Activated B cell treated with CpG ODN at 0.5 μM for 24 hours (primary cell): ENCODE results near the gene ZNF529. TPM values are rescaled to one million over a fixed set of nuclear protein-coding genes. Genes with fewer than 3 reads are reported as not detected.
"Not testable (repeated sequence)": the region's sequence is repeated elsewhere in the genome, so short reads cannot be mapped to it uniquely, and the experiment has no call there.

ENCODE experiments used
- ATAC-seq: fragments of 200-7000 bp; cut with Tn5 transposase; one replicate; pipeline ENCODE4 v1.10.0; 2021; ENCODE audit warnings: low read depth, mild to moderate bottlenecking, moderate library complexity
- CTCF ChIA-PET: fragments of 350-600 bp; sonication (Branson Sonifier 250); formaldehyde crosslinking; loops from one replicate; lab custom pipeline; 2021; ENCODE audit warnings: antibody characterized with exemption; lab: Charles Lee
- POLR2A ChIA-PET: fragments of 350-600 bp; sonication (Branson Sonifier 250); formaldehyde crosslinking; loops from one replicate; lab custom pipeline; 2021; ENCODE audit warnings: antibody characterized with exemption; lab: Charles Lee
- DNase-seq: peaks from one replicate; pipeline ENCODE4 v3.0.0; 2022
- H3K27ac Mint-ChIP-seq: one replicate; pipeline ENCODE4 v1.8.0; 2020; ENCODE audit warnings: mixed read lengths
- H3K27me3 Mint-ChIP-seq: one replicate; pipeline ENCODE4 v1.8.0; 2021; ENCODE audit warnings: mixed read lengths
- H3K36me3 Mint-ChIP-seq: one replicate; pipeline ENCODE4 v1.8.0; 2021; ENCODE audit warnings: low read depth, mixed read lengths
- H3K4me1 Mint-ChIP-seq: one replicate; pipeline ENCODE4 v1.8.0; 2021; ENCODE audit warnings: mixed read lengths
- H3K4me3 Mint-ChIP-seq: one replicate; pipeline ENCODE4 v1.8.0; 2020; ENCODE audit warnings: mild to moderate bottlenecking, mixed read lengths
- H3K9me3 Mint-ChIP-seq: one replicate; pipeline ENCODE4 v1.8.0; 2020; ENCODE audit warnings: mixed read lengths
- CTCF ChIP-seq: fragments of 200-600 bp; IDR thresholded peaks from one replicate; pipeline ENCODE4 v1.8.0; 2022; ENCODE audit warnings: antibody characterized with exemption, mild to moderate bottlenecking
- intact Hi-C: fragments of 100-400 bp; cut with micrococcal nuclease; formaldehyde crosslinking; loops from one replicate; pipeline ENCODE4 v1.15.1; 2024
- total RNA-seq: library from RNA; stranded (reverse); gene quantifications from 2 replicates; pipeline ENCODE4 v1.2.3, GENCODE V29; 2022

ZNF529 gene
- total RNA-seq = 21.9 and 23.6 TPM in 2 replicates

DNA sequence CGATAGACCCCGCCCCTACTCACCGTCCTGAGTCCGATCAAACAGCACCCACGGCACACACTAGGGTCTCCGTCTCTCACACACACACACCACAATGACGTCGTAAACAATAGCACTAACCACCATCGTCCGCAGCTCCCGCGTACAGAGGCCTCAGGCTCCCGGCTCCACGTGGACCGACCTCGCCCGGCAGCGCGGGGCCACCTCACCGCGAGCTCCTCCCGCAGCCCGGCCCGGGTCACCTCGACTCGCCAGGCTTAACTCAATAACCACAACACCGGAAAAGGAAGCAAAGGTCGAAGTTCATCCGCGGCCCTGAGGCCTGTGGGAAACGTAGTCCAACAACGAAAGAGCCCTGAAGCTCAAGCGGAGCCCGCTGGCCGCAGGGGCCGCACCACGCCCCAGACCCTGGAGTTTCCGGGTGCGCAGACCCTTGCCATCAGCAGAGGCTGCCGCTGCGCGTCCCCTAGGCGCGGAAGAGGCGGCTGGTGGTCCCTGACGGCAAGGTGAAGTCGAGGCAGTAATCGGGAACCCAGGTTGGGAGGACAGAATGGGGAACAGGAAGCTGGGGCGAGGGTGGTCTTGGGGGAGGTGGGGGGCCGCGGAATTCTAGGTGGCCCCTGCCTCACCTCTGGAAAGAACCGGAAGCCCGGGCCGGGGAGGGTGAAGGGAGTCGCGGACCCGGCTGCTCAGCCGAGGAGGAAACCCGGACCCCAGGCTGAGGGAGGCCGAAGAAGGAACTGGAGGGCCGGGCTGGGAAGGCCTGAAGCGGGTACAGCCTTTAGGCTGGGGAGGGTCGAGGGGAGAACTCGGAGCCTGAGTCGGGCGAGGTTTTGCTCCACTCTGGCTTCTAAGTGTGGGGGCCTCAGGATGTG, at the start of gene ZNF529:
ZNF529 (minus strand) TSS at position 273 of the 875 bp plus-strand sequence. CDS start 946 bp downstream, outside the sequence.
- ChIA-PET CTCF (interaction anchor here (0.5 to 1.0 kb wide), 2 partner anchors 28 to 45 kb away, joined by 3 read pairs; partner anchors contain the start of gene ZNF260), POLR2A (interaction anchor here (0.7 to 2.5 kb wide), 15 partner anchors 19 to 1803 kb away, joined by 3 to 36 read pairs (median 6); partner anchors contain the start of genes ZFP14, ZNF146, ZNF260 and ZNF345)
- Mint-ChIP-seq H3K36me3 (peaks cover 60% of the 10 kb centered on the region), H3K4me3 (peak within 1 kb of the TSS; percentile 89), H3K27me3 (no peaks in the 10 kb centered on the region), H3K4me1 (peaks cover 33% of the 10 kb centered on the region), H3K9me3 (no peaks in the 10 kb centered on the region), H3K27ac (peak within 1 kb of the TSS; percentile 86)
- DNase-seq (peak; percentile 79), ATAC-seq (peak; percentile 91)
- intact Hi-C loops = loop anchor here (1.0 to 10.0 kb wide), 12 partner anchors 32 to 505 kb away; partner anchors contain the start of genes ZFP14, ZFP82, ZNF260 and ZNF345
- TF ChIP-seq CTCF = no peak

DNA sequence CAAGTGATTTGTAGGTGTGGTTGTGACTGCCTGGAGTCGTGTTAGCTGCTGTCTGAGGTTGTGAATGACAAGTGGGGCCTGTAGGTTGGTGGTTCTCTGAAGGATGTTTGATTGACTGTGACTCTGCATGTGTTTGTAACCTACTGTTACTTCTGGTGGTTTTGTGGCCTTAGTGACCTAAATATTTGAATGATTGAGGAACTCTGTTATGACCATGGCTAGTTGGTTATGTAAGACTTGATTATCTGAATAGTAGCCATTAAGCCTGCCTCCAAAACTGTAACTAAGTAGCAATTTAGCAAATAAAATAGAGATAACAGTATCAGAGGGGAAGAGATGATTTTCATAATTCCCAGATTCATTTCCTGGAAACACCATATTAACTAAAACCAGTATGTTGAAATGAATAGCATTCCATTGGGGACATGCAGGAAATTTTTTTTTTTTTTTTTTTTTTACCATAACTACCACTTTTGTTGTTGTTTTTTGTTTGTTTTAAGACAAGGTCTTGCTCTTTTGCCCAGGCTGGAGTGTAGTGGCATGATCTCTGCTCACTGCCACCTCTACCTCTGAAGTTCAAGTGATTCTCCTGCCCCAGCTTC, 32.9 kb upstream of the ZNF529 start:
- Mint-ChIP-seq H3K4me1 (peaks cover 28% of the 10 kb centered on the region), H3K36me3 (peaks cover 40% of the 10 kb centered on the region), H3K4me3 (peak overlapping the region; percentile 97), H3K9me3 (peaks cover 5% of the 10 kb centered on the region), H3K27ac (peak overlapping the region; percentile 97), H3K27me3 (no peaks in the 10 kb centered on the region)
- DNase-seq (no peak), ATAC-seq (no peak)
- ChIA-PET CTCF (no interaction called here), POLR2A (interaction anchor here (1.1 to 2.2 kb wide), 13 partner anchors 33 to 612 kb away, joined by 3 to 26 read pairs (median 9); partner anchors contain the start of genes ZFP14, ZFP82, ZNF146 and ZNF260)
- intact Hi-C loops = loop anchor here (1.0 to 10.0 kb wide), 7 partner anchors 33 to 309 kb away; partner anchors contain the start of genes ZNF260, ZNF461, ZNF529 and ZNF567
- TF ChIP-seq CTCF = no peak

DNA sequence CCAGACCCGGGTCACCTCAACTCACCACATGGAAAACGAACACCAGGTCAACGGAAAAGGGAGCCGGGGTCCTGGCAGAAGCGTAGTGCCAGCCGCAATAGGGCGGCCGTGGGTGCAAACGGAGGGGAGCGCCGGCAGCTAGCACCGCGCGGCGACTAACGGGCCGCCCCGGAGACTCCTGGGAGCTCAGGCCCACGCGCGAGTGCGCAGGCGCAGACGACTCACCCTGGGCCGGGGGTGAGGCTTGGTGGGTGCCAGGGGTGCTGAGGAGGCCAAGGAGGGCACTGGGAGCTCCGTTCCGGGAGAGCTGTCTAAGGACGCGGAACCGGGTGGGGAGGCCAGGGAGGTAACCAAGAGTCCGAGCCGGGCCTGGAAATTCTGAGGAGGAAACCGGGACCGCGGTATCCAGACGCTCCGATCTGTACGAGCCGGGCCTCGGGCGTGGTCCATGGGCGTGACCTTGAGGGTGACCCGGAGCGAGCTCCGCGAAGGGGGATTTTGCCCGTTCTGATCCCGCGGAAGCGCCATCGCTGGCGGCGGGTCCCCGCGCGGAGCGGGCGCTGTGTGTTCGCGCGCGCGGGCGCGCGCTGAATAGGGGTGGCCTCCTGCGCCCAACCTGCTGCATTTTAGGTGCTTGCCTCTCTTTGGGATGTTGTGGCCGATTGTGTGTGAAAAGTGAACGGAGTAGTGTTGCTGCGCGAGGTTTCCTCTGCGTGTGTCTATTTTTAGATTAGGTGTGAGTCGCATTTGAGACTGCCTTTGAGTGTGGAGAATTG, 32.2 kb upstream of the ZNF529 start, which contains the start of gene ZNF382:
ZNF382 (plus strand) TSS at position 213 of the 776 bp plus-strand sequence. CDS start 4,602 bp downstream, outside the sequence.
- ChIA-PET CTCF (no interaction called here), POLR2A (interaction anchor here (0.5 to 2.2 kb wide), 24 partner anchors 16 to 1928 kb away, joined by 3 to 26 read pairs (median 5); partner anchors contain the start of genes SCGB2B2, ZFP14, ZFP82 and ZNF146)
- DNase-seq (peak; percentile 85), ATAC-seq (peak; percentile 80)
- peaks cover 5% of the 10 kb centered on the region for H3K9me3 Mint-ChIP-seq
- peak within 1 kb of the TSS; percentile 97 for H3K4me3 Mint-ChIP-seq
- no peak for TF ChIP-seq CTCF
- intact Hi-C loops = loop anchor here (1.0 to 10.0 kb wide), 7 partner anchors 32 to 310 kb away; partner anchors contain the start of genes ZNF260, ZNF461, ZNF529 and ZNF567
- H3K4me1 Mint-ChIP-seq = peaks cover 28% of the 10 kb centered on the region
- peak within 1 kb of the TSS; percentile 97 for H3K27ac Mint-ChIP-seq
- H3K27me3 Mint-ChIP-seq = no peaks in the 10 kb centered on the region
- peaks cover 34% of the 10 kb centered on the region for H3K36me3 Mint-ChIP-seq

DNA sequence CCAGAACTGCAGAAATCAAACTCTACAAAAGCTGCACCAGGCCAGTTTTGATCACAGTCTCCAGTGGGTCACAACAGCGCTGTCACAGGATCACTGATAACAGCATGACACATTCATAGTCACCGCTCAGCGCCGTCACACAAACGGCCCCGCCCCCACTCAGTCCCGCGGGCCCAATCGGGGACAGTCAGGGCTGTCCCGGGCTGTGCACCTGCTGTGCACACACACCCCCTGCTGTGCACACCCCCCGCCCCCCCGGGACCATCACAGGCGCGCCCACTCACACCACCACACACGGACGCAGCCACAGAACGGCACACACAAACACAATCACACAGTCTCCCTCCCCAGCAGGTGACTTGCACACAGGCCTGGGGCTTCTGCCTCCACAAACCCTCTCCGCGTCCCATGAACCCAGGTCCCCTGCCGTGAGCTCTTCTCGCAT, 31.6 kb upstream of the ZNF529 start:
- peak; percentile 89 for ATAC-seq
- H3K9me3 Mint-ChIP-seq = peaks cover 5% of the 10 kb centered on the region
- intact Hi-C loops = loop anchor here (1.0 to 10.0 kb wide), 10 partner anchors 31 to 310 kb away; partner anchors contain the start of genes ZFP14, ZNF260, ZNF461 and ZNF529
- H3K36me3 Mint-ChIP-seq = peaks cover 27% of the 10 kb centered on the region
- peak; percentile 80 for DNase-seq
- H3K4me1 Mint-ChIP-seq = peaks cover 28% of the 10 kb centered on the region
- ChIA-PET POLR2A (interaction anchor here (0.5 to 2.2 kb wide), 23 partner anchors 16 to 1928 kb away, joined by 3 to 26 read pairs (median 5); partner anchors contain the start of genes SCGB2B2, ZFP14, ZFP82 and ZNF146), CTCF (no interaction called here)
- TF ChIP-seq CTCF = no peak
- peak overlapping the region; percentile 97 for H3K4me3 Mint-ChIP-seq
- H3K27ac Mint-ChIP-seq = peak overlapping the region; percentile 97
- no peaks in the 10 kb centered on the region for H3K27me3 Mint-ChIP-seq

GRCh38 chr19:36602681-36603080, 29.6 kb upstream of the ZNF529 start:
- intact Hi-C loops = loop anchor here (10.0 kb wide), 2 partner anchors 192 to 312 kb away; partner anchors contain the start of genes ZNF568 and ZNF829
- Mint-ChIP-seq H3K36me3 (peaks cover 10% of the 10 kb centered on the region), H3K4me1 (peaks cover 28% of the 10 kb centered on the region)
- CTCF ChIA-PET, H3K9me3 Mint-ChIP-seq, H3K4me3 Mint-ChIP-seq, H3K27ac Mint-ChIP-seq, DNase-seq, ATAC-seq, H3K27me3 Mint-ChIP-seq, POLR2A ChIA-PET: not testable (repeated sequence)
